K562 treated with DMSO at 1 percent for 24 hours (cell line): ENCODE data around the gene ZNF492. TPM values are rescaled to one million over a fixed set of nuclear protein-coding genes. Genes with fewer than 3 reads are reported as not detected.

ENCODE experiments used
- total RNA-seq: library from RNA; unstranded; fragments of 300-600 nt; gene quantifications from 2 replicates; pipeline ENCODE4 v1.2.3, GENCODE V29; 2022; ENCODE audit warnings: low read depth; ENCODE audit not compliant: insufficient read depth

The ZNF492 gene
- 0.14 TPM in 1 of 2 replicates, not detected in the other for total RNA-seq

DNA sequence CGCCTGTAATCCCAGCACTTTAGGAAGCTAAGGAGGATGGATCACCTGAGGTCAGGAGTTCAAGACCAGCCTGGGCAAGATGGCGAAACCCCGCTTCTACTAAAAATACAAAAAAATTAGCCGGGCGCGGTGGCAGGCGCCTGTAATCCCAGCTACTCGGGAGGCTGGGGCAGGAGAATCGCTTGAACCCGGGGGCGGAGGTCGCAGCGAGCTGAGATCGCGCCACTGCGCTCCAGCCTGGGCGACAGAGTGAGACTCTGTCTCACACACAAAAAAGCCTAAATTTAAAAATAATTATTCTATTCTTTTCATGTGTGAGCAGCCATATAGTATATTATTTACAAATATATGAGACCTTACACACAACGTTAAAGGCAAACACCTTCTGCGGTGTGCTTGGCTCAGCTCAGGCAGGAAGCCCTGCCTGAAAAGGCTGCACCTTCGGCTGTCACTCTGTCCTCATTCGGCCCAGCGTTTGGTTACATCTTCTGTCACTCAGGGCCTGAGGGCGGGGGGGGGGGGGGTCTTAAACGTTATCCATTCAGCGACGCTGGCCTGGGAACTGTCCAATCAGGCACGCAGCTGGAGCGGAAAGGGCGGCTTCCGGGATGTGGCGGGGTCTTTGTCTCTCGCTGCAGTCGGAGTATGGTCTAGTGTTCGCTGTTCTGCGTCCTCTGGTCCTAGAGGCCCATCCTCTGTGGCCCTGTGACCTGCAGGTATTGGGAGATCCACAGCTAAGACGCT, at the start of gene ZNF492:
Gene ZNF492 (plus strand): TSS at position 619 of the 744 bp plus-strand sequence. CDS start 19,076 bp downstream, outside the sequence.

Other genes starting within 250 kb of the ZNF492 start
- not detected in 2 replicates for gene ZNF98, start 212.0 kb upstream of the ZNF492 start, total RNA-seq
- not detected in 2 replicates for gene ZNF99, start 149.8 kb downstream of the ZNF492 start, total RNA-seq
- not detected in 2 replicates for gene ZNF723, start 198.0 kb downstream of the ZNF492 start, total RNA-seq